ENCODE results near the gene MAML3. TPM values are rescaled to one million over a fixed set of nuclear protein-coding genes. Genes with fewer than 3 reads are reported as not detected.
A peak's percentile ranks its signal among the peaks of the same experiment; 100 is the strongest.

Gene MAML3
- total and polyA plus RNA-seq, 2 experiments from 2014 or later, result 4.1 to 11.2 TPM

- no peak overlapping the region for H3K4me2 ChIP-seq
- no peak overlapping the region for H2AFZ ChIP-seq
- no peaks in the 10 kb centered on the region for H3K27me3 ChIP-seq
- no peak for DNase-seq (ENCODE audit: low spot score)
- H3K79me2 ChIP-seq, result peaks cover 47% of the 10 kb centered on the region
- H3K4me3 ChIP-seq, result no peak overlapping the region
- H3K9me3 ChIP-seq (ENCODE audit: low read depth), result no peaks in the 10 kb centered on the region
- H3K27ac ChIP-seq, result no peak overlapping the region
- no peaks in the 10 kb centered on the region for H3K9me2 ChIP-seq (replicated peaks; ENCODE audit: insufficient read depth)
- H3K4me1 ChIP-seq (ENCODE audit: insufficient read depth), result peaks cover 13% of the 10 kb centered on the region
- no peaks in the 10 kb centered on the region for H3K36me3 ChIP-seq (replicated peaks; ENCODE audit: insufficient read depth, low read depth)
- no peaks in the 10 kb centered on the region for H4K20me1 ChIP-seq (ENCODE audit: insufficient read depth, poor library complexity, severe bottlenecking)
- TF ChIP-seq EZH2phosphoT487 (IDR thresholded peaks at IDR 0.05; ENCODE audit: low read depth, severe bottlenecking, unreplicated experiment) (no peak), EZH2 (IDR thresholded peaks at IDR 0.05; ENCODE audit: borderline replicate concordance) (no peak)
- TF ChIP-seq, protein P1, sequence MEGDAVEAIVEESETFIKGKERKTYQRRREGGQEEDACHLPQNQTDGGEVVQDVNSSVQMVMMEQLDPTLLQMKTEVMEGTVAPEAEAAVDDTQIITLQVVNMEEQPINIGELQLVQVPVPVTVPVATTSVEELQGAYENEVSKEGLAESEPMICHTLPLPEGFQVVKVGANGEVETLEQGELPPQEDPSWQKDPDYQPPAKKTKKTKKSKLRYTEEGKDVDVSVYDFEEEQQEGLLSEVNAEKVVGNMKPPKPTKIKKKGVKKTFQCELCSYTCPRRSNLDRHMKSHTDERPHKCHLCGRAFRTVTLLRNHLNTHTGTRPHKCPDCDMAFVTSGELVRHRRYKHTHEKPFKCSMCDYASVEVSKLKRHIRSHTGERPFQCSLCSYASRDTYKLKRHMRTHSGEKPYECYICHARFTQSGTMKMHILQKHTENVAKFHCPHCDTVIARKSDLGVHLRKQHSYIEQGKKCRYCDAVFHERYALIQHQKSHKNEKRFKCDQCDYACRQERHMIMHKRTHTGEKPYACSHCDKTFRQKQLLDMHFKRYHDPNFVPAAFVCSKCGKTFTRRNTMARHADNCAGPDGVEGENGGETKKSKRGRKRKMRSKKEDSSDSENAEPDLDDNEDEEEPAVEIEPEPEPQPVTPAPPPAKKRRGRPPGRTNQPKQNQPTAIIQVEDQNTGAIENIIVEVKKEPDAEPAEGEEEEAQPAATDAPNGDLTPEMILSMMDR (IDR thresholded peaks at IDR 0.05; ENCODE audit: poor library complexity), result no peak
- WGBS (ENCODE audit: low lambda C conversion rate, missing lambda C conversion rate), result 95% methylated on average over 5 of the region's 5 CpGs
Measured at GRCh38 chr4:140014284-140014683, 139.7 kb downstream of the MAML3 start.

DNA sequence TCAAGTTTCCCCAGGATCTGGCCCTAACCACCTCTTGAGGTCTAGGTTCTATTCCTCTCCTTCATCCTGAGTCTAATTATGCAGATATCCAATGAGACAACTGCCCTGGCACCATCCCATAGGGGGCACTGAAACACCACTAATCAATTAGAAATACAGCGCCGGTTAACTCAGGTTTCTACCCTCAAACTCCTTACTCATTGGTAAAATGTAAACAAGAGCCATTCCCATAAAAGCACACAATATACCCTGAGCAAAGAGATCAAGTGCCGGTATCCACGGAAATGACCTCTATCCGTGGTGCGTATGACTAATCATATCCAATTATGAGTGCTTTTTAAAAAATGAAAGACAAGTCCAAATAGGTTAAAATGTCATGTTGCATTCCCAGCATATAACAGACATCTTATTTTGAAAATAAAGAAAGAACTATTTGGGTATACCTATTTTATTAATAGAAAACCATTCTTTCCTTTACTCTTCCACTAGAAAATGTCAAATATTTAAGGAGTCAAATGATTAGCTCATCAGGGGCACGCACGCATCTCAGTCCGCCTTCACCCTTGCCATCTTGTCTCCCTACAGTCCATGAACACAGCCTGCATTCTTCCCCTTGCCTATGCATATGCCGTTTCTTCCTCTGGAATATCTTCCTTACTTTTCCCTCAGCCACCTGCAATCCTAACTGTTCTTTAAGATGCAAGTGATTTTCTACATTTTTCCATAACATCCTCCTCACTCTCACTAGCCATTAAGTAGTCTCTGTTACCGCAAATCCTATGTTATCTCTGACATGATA lies 141.1 kb downstream of the MAML3 start:
- 49% methylated on average over 11 of the region's 11 CpGs for WGBS (ENCODE audit: low lambda C conversion rate, missing lambda C conversion rate)
- peak; percentile 80 for DNase-seq (ENCODE audit: low spot score)
- no peak overlapping the region for H3K4me3 ChIP-seq
- H3K9me2 ChIP-seq (replicated peaks; ENCODE audit: insufficient read depth), result no peaks in the 10 kb centered on the region
- H3K9me3 ChIP-seq (ENCODE audit: low read depth), result no peaks in the 10 kb centered on the region
- no peak overlapping the region for H2AFZ ChIP-seq
- H3K4me2 ChIP-seq, result peak overlapping the region; percentile 30
- TF ChIP-seq, protein P1 (IDR thresholded peaks at IDR 0.05; ENCODE audit: poor library complexity), result peak; percentile 66
- TF ChIP-seq EZH2phosphoT487 (IDR thresholded peaks at IDR 0.05; ENCODE audit: low read depth, severe bottlenecking, unreplicated experiment), result no peak
- H3K36me3 ChIP-seq (replicated peaks; ENCODE audit: insufficient read depth, low read depth), result no peaks in the 10 kb centered on the region
- no peaks in the 10 kb centered on the region for H4K20me1 ChIP-seq (ENCODE audit: insufficient read depth, poor library complexity, severe bottlenecking)
- peaks cover 3% of the 10 kb centered on the region for H3K4me1 ChIP-seq (ENCODE audit: insufficient read depth)
- peak overlapping the region; percentile 15 for H3K27ac ChIP-seq
- H3K27me3 ChIP-seq, result no peaks in the 10 kb centered on the region
- peaks cover 47% of the 10 kb centered on the region for H3K79me2 ChIP-seq

DNA sequence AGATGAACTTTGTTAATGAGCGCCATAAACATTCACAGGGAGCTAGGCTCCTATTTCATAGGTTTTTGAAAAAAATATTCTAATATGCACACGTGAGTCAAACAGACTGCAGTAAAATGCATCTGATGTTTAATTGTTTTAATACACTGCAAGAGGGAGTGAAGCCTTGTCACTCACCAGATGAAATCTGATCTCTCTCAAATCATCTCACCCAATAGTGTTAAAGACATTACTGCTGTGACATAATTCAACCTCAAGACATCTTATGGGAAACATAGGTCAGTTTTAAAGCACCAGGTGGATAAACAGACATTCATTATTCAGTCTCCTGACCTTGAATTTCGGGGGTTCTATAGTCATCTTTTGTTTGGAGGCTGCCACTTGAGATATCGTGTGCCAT lies 148.3 kb downstream of the MAML3 start:
- H3K4me2 ChIP-seq, result peak overlapping the region; percentile 82
- no peaks in the 10 kb centered on the region for H3K36me3 ChIP-seq (replicated peaks; ENCODE audit: insufficient read depth, low read depth)
- H3K27ac ChIP-seq, result no peak overlapping the region
- H4K20me1 ChIP-seq (ENCODE audit: insufficient read depth, poor library complexity, severe bottlenecking), result no peaks in the 10 kb centered on the region
- no peak overlapping the region for H2AFZ ChIP-seq
- TF ChIP-seq EZH2 (IDR thresholded peaks at IDR 0.05; ENCODE audit: borderline replicate concordance) (no peak), EZH2phosphoT487 (IDR thresholded peaks at IDR 0.05; ENCODE audit: low read depth, severe bottlenecking, unreplicated experiment) (no peak)
- TF ChIP-seq, protein P1 (IDR thresholded peaks at IDR 0.05; ENCODE audit: poor library complexity), result no peak
- no peak for DNase-seq (ENCODE audit: low spot score)
- H3K4me3 ChIP-seq, result no peak overlapping the region
- WGBS (ENCODE audit: low lambda C conversion rate, missing lambda C conversion rate), result 56% methylated on average over 4 of the region's 4 CpGs
- peaks cover 29% of the 10 kb centered on the region for H3K79me2 ChIP-seq
- peaks cover 14% of the 10 kb centered on the region for H3K4me1 ChIP-seq (ENCODE audit: insufficient read depth)
- no peaks in the 10 kb centered on the region for H3K27me3 ChIP-seq
- no peaks in the 10 kb centered on the region for H3K9me2 ChIP-seq (replicated peaks; ENCODE audit: insufficient read depth)
- no peaks in the 10 kb centered on the region for H3K9me3 ChIP-seq (ENCODE audit: low read depth)

All from hepatocyte (in vitro differentiated cells).